Measurements from ENCODE around the gene HBM.
"Not testable (repeated sequence)": the region's sequence is repeated elsewhere in the genome, so short reads cannot be mapped to it uniquely, and the experiment has no call there.

GRCh38 chr16:209359-209758 is 43.6 kb downstream of the HBM start:
- not testable (repeated sequence) for TF ChIP-seq ELF4 (IDR thresholded peaks at IDR 0.05); ARNT (IDR thresholded peaks at IDR 0.05); FOXK2 (IDR thresholded peaks at IDR 0.05); SP1 (IDR thresholded peaks at IDR 0.05); CTBP1 (IDR thresholded peaks at IDR 0.05; ENCODE audit: borderline replicate concordance); BHLHE40 (IDR thresholded peaks at IDR 0.05; ENCODE audit: borderline replicate concordance); L3MBTL2 (conservative IDR thresholded peaks at IDR 0.05); TARDBP (IDR thresholded peaks at IDR 0.05); PKNOX1 (IDR thresholded peaks at IDR 0.05); FOXM1 (IDR thresholded peaks at IDR 0.05; ENCODE audit: borderline replicate concordance); LEF1 (IDR thresholded peaks at IDR 0.05; ENCODE audit: borderline replicate concordance); NFRKB (IDR thresholded peaks at IDR 0.05); ZNF384 (IDR thresholded peaks at IDR 0.05)
